Measurements from ENCODE around the gene GSG1L2.

- TF ChIP-seq TAF1 (IDR thresholded peaks at IDR 0.05; ENCODE audit: borderline replicate concordance, low read depth, low read length) (no peak), POLR2AphosphoS5 (IDR thresholded peaks at IDR 0.05; ENCODE audit: low read depth, low read length) (no peak), POLR2A (IDR thresholded peaks at IDR 0.05; ENCODE audit: low read depth, low read length) (no peak)
Measured at GRCh38 chr17:9825641-9826150, 3.8 kb upstream of the GSG1L2 start, which contains the start of gene GLP2R.
